Calu3 (cell line): ENCODE results near the gene BORCS8. TPM values are rescaled to one million over a fixed set of nuclear protein-coding genes. Genes with fewer than 3 reads are reported as not detected.

Experiments used
- BruUV-seq: library from RNA; stranded (reverse); fragments of 400-500 nt; replicated peaks from 2 replicates; lab custom pipeline; 2021; lab: Mats Ljungman, UMichigan
- CTCF ChIA-PET: fragments of 300-600 bp; sonication (Branson Sonifier 250); formaldehyde crosslinking; loops from one replicate; lab custom pipeline; 2022; ENCODE audit warnings: antibody characterized with exemption; lab: Charles Lee
- DNase-seq: peaks from one replicate; pipeline ENCODE4 v3.0.0; 2022
- H3K27ac Mint-ChIP-seq: one replicate; pipeline ENCODE4 v1.8.0; 2022; ENCODE audit warnings: mixed read lengths; ENCODE audit not compliant: unreplicated experiment
- H3K27me3 Mint-ChIP-seq: one replicate; pipeline ENCODE4 v1.8.0; 2022; ENCODE audit warnings: mixed read lengths; ENCODE audit not compliant: unreplicated experiment
- H3K36me3 Mint-ChIP-seq: one replicate; pipeline ENCODE4 v1.8.0; 2022; ENCODE audit warnings: mild to moderate bottlenecking, moderate library complexity, mixed read lengths; ENCODE audit not compliant: insufficient read depth, unreplicated experiment
- H3K4me1 Mint-ChIP-seq: one replicate; pipeline ENCODE4 v1.8.0; 2022; ENCODE audit warnings: mild to moderate bottlenecking, low read depth, mixed read lengths; ENCODE audit not compliant: unreplicated experiment
- H3K4me3 Mint-ChIP-seq: one replicate; pipeline ENCODE4 v1.8.0; 2022; ENCODE audit warnings: mild to moderate bottlenecking, low read depth, moderate library complexity, mixed read lengths; ENCODE audit not compliant: unreplicated experiment
- H3K9me3 Mint-ChIP-seq: one replicate; pipeline ENCODE4 v1.8.0; 2022; ENCODE audit warnings: low read depth, mixed read lengths; ENCODE audit not compliant: unreplicated experiment
- intact Hi-C: fragments of 100-400 bp; cut with micrococcal nuclease; formaldehyde crosslinking; loops from one replicate; pipeline ENCODE4 v1.10.0; 2022; ENCODE audit not compliant: unreplicated experiment
- total RNA-seq: library from RNA; stranded (reverse); gene quantifications from 2 replicates; pipeline ENCODE4 v1.2.3, GENCODE V29; 2022
- TF ChIP-seq, protein P1 (sequence below): fragments of 200-600 bp; IDR thresholded peaks from one replicate; pipeline ENCODE4 v1.8.0; 2022; ENCODE audit warnings: antibody characterized with exemption; ENCODE audit not compliant: unreplicated experiment

BORCS8 gene
- total RNA-seq, 1 experiment from 2014 or later: 26.3 TPM

DNA sequence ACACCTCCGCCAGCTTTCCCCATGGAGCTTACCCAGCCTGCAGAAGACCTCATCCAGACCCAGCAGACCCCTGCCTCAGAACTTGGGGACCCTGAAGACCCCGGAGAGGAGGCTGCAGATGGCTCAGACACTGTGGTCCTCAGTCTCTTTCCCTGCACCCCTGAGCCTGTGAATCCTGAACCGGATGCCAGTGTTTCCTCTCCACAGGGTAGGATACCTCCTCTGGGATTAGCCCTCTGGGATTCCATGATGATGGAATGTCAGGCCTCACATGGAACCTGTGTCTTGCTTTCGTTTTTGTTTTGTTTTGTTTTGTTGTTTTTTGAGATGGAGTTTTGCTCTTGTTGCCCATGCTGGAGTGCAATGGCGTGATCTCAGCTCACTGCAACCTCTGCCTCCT, 2.0 kb upstream of the BORCS8 start:
- peaks cover 52% of the 10 kb centered on the region for H3K36me3 Mint-ChIP-seq
- BruUV-seq: no TSS peak
- H3K27ac Mint-ChIP-seq: no peak overlapping the region
- H3K4me1 Mint-ChIP-seq: peaks cover 6% of the 10 kb centered on the region
- intact Hi-C loops: no loop called here
- H3K9me3 Mint-ChIP-seq: no peaks in the 10 kb centered on the region
- TF ChIP-seq, protein P1, sequence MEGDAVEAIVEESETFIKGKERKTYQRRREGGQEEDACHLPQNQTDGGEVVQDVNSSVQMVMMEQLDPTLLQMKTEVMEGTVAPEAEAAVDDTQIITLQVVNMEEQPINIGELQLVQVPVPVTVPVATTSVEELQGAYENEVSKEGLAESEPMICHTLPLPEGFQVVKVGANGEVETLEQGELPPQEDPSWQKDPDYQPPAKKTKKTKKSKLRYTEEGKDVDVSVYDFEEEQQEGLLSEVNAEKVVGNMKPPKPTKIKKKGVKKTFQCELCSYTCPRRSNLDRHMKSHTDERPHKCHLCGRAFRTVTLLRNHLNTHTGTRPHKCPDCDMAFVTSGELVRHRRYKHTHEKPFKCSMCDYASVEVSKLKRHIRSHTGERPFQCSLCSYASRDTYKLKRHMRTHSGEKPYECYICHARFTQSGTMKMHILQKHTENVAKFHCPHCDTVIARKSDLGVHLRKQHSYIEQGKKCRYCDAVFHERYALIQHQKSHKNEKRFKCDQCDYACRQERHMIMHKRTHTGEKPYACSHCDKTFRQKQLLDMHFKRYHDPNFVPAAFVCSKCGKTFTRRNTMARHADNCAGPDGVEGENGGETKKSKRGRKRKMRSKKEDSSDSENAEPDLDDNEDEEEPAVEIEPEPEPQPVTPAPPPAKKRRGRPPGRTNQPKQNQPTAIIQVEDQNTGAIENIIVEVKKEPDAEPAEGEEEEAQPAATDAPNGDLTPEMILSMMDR: no peak
- no peaks in the 10 kb centered on the region for H3K27me3 Mint-ChIP-seq
- peak overlapping the region; percentile 86 for H3K4me3 Mint-ChIP-seq
- no peak for DNase-seq
- CTCF ChIA-PET: no interaction called here

DNA sequence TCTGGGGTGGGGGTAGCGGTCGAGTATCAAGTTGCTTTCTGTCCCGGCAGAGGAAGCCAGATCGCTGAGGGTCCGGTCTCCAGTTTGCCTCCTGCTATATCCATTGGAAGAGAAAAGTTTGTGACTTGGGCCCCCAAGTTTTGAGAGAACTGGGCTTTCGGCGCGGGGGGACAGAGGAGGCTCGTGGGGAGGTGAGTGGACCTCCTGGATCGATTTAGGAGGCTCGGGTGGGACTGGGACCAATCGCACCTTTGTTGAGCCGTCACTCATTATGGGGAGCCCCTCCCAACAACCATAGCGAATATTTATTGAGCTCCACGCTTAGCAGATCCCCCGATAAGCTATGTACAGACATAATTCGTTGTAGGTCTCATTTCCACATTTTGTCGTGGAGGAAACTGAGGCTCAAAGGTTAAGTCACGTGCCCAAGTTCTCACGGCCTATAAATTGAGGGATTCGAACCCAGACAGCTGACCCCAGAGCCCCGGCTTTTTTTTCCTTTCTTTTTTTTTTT, 1.0 kb upstream of the BORCS8 start:
- Mint-ChIP-seq H3K36me3 (peaks cover 46% of the 10 kb centered on the region), H3K27ac (peak overlapping the region; percentile 77), H3K27me3 (no peaks in the 10 kb centered on the region), H3K4me1 (peaks cover 6% of the 10 kb centered on the region), H3K4me3 (peak overlapping the region; percentile 86), H3K9me3 (no peaks in the 10 kb centered on the region)
- CTCF ChIA-PET: interaction anchor here (0.6 to 1.1 kb wide), 2 partner anchors 10 to 38 kb away, joined by 3 to 4 read pairs; partner anchors contain the start of gene NR2C2AP
- DNase-seq: no peak
- BruUV-seq: TSS peak; percentile 70
- intact Hi-C loops: loop anchor here (1.0 kb wide), 1 partner anchor 10 kb away; the partner anchor contains the start of gene NR2C2AP
- TF ChIP-seq, protein P1: no peak

DNA sequence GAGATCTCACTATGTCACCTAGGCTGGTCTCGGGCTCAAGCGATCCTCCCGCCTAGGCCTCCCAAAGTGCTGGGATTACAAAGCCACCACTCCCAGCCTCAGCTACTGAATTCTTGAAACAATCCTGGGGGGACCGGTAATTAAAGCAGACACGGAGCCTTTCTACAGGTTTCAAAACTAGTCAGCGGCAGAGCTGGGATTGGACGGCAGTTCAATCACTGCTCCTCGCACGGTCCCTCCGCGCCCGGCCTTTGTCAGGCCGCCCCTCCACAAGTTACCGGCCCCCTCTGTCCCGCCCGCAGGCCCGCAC, 229 bp downstream of the BORCS8 start:
- H3K4me1 Mint-ChIP-seq: peaks cover 6% of the 10 kb centered on the region
- no peak for DNase-seq
- intact Hi-C loops: loop anchor here (1.0 kb wide), 1 partner anchor 12 kb away; the partner anchor contains the start of gene NR2C2AP
- no TSS peak for BruUV-seq
- TF ChIP-seq, protein P1: no peak
- H3K9me3 Mint-ChIP-seq: no peaks in the 10 kb centered on the region
- peak overlapping the region; percentile 86 for H3K4me3 Mint-ChIP-seq
- CTCF ChIA-PET: interaction anchor here (0.6 kb wide), 1 partner anchor 128 kb away, joined by 5 read pairs; no protein-coding TSS in a partner anchor
- no peaks in the 10 kb centered on the region for H3K27me3 Mint-ChIP-seq
- H3K27ac Mint-ChIP-seq: peak overlapping the region; percentile 77
- peaks cover 45% of the 10 kb centered on the region for H3K36me3 Mint-ChIP-seq

DNA sequence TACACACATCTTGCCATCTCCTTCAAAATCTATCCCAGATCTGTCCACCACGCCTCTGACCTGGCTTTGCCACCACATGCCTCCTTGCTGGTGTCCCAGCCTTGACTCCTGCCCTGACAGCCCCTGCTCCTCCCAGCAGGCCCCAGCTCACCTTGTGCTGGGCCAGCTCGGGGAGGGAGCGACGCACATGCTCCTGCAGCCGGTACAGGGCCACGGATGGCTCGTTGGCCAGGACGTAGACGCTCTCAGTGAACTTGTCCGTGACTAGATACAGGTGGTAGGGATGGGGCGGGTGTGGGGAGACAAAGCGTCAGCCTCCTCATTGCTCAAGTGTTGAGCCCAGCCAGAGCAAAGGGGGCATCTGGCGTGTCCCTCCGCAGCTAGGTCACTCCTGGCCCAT, 5.2 kb downstream of the BORCS8 start:
- Mint-ChIP-seq H3K4me1 (no peaks in the 10 kb centered on the region), H3K4me3 (no peak overlapping the region), H3K9me3 (no peaks in the 10 kb centered on the region), H3K27me3 (no peaks in the 10 kb centered on the region), H3K36me3 (peaks cover 19% of the 10 kb centered on the region), H3K27ac (no peak overlapping the region)
- DNase-seq: no peak
- CTCF ChIA-PET: no interaction called here
- intact Hi-C loops: no loop called here
- TF ChIP-seq, protein P1: no peak
- BruUV-seq: no TSS peak
